Measurements from ENCODE around the gene B3GNT8.

The B3GNT8 gene

DNA sequence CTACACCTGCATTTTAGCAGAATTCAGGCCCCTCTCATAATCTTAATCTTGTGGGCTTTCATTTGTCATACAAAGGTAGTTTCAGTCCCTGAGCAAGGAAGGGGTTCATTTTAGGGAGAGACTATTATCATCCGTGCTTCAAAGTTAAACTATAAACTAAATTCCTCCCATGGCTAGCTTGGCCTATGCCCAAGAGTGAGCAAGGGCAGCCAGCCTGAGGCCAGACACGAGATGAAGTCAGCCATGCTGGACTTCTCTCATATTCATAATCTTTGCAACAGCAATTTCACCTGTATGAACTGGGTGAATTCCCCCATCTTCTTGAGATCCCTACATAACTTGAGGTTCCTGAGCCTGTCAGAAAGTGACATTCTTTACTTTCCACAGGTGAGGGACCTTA lies 28.8 kb upstream of the B3GNT8 start:
- no peak overlapping the region for H3K4me3 ChIP-seq (ENCODE audit: low read depth, low read length)
- TF ChIP-seq, protein P1, sequence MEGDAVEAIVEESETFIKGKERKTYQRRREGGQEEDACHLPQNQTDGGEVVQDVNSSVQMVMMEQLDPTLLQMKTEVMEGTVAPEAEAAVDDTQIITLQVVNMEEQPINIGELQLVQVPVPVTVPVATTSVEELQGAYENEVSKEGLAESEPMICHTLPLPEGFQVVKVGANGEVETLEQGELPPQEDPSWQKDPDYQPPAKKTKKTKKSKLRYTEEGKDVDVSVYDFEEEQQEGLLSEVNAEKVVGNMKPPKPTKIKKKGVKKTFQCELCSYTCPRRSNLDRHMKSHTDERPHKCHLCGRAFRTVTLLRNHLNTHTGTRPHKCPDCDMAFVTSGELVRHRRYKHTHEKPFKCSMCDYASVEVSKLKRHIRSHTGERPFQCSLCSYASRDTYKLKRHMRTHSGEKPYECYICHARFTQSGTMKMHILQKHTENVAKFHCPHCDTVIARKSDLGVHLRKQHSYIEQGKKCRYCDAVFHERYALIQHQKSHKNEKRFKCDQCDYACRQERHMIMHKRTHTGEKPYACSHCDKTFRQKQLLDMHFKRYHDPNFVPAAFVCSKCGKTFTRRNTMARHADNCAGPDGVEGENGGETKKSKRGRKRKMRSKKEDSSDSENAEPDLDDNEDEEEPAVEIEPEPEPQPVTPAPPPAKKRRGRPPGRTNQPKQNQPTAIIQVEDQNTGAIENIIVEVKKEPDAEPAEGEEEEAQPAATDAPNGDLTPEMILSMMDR (IDR thresholded peaks at IDR 0.05; ENCODE audit: insufficient read depth, low read length, missing control alignments): no peak
- POLR2A ChIA-PET: no interaction called here
- CTCF ChIA-PET: interaction anchor here (0.6 to 3.4 kb wide), 9 partner anchors 7 to 339 kb away, joined by 3 to 21 read pairs (median 4); partner anchors contain the start of gene ERICH4
- DNase-seq (ENCODE audit: low read depth, low spot score): no peak

GRCh38 chr19:41452584-41453275 lies 25.6 kb upstream of the B3GNT8 start:
- no peak for DNase-seq (ENCODE audit: low read depth, low spot score)
- H3K4me3 ChIP-seq (ENCODE audit: low read depth, low read length): no peak overlapping the region
- POLR2A ChIA-PET: no interaction called here
- CTCF ChIA-PET: interaction anchor here (1.1 to 11.4 kb wide), 3 partner anchors 12 to 117 kb away, joined by 3 to 255 read pairs (median 69); partner anchors contain the start of genes CEACAM21, DMAC2 and ERICH4
- TF ChIP-seq, protein P1 (IDR thresholded peaks at IDR 0.05; ENCODE audit: insufficient read depth, low read length, missing control alignments): no peak

DNA sequence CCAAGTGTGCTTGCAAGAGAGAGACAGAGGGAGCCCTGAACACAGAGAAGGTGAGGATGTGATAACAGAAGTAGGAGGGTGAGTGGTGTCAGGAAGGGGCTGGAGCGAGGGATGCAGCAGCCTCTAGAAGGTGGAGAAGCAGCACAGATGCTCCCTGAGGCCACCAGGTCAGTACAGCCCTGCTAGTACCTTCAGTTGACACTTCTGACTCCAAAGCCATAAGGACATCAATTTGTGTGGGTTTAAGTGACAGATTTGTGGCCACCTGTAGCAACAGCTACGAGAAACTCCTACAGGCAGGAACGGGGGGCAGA lies 22.6 kb upstream of the B3GNT8 start:
- H3K4me3 ChIP-seq (ENCODE audit: low read depth, low read length): no peak overlapping the region
- CTCF ChIA-PET: interaction anchor here (1.0 to 11.4 kb wide), 18 partner anchors 8 to 149 kb away, joined by 3 to 255 read pairs (median 10); partner anchors contain the start of genes CEACAM21, DMAC2 and ERICH4
- TF ChIP-seq, protein P1 (IDR thresholded peaks at IDR 0.05; ENCODE audit: insufficient read depth, low read length, missing control alignments): no peak
- no peak for DNase-seq (ENCODE audit: low read depth, low spot score)
- POLR2A ChIA-PET: no interaction called here

- CTCF ChIA-PET: interaction anchor here (0.6 to 11.4 kb wide), 27 partner anchors 8 to 1339 kb away, joined by 3 to 255 read pairs (median 5); partner anchors contain the start of genes CEACAM21, DMAC2 and ERICH4
- TF ChIP-seq, protein P1 (IDR thresholded peaks at IDR 0.05; ENCODE audit: insufficient read depth, low read length, missing control alignments): peak; percentile 99
- peak overlapping the region; percentile 43 for H3K4me3 ChIP-seq (ENCODE audit: low read depth, low read length)
- DNase-seq (ENCODE audit: low read depth, low spot score): no peak
- POLR2A ChIA-PET: interaction anchor here (0.7 kb wide), 1 partner anchor 12 kb away, joined by 3 read pairs; no protein-coding TSS in a partner anchor
These were observed 22.1 kb upstream of the B3GNT8 start for GRCh38 chr19:41449079-41449864.

- DNase-seq (ENCODE audit: low read depth, low spot score): no peak
These were observed 20.7 kb upstream of the B3GNT8 start for GRCh38 chr19:41447732-41448332.

More at GRCh38 chr19:41447732-41448332, 20.7 kb upstream of the B3GNT8 start:
- TF ChIP-seq, protein P1 (IDR thresholded peaks at IDR 0.05; ENCODE audit: insufficient read depth, low read length, missing control alignments): no peak
- POLR2A ChIA-PET: no interaction called here
- no peak overlapping the region for H3K4me3 ChIP-seq (ENCODE audit: low read depth, low read length)
- CTCF ChIA-PET: interaction anchor here (0.7 to 11.4 kb wide), 9 partner anchors 7 to 149 kb away, joined by 3 to 255 read pairs (median 21); partner anchors contain the start of genes CEACAM21, DMAC2 and ERICH4

Data from AG04449 (cell line).